Jurkat, Clone E6-1 (cell line): Measurements from ENCODE around the gene CSNK1G2.

Source experiments
- DNase-seq: peaks from one replicate; pipeline ENCODE4 v3.0.0-alpha.2; 2011; ENCODE audit warnings: low read depth, low spot score
- H3K4me3 ChIP-seq: 2 replicates; pipeline ENCODE4 v1.5.1; 2011; ENCODE audit warnings: mild to moderate bottlenecking, low read length, control low read depth, moderate library complexity

CSNK1G2 gene

GRCh38 chr19:1957562-1958248 is 16.7 kb downstream of the CSNK1G2 start:
- DNase-seq: no peak
- no peak overlapping the region for H3K4me3 ChIP-seq

- no peak overlapping the region for H3K4me3 ChIP-seq
- no peak for DNase-seq
Observed at GRCh38 chr19:1959928-1960589, 19.1 kb downstream of the CSNK1G2 start.

GRCh38 chr19:1961000-1961883 is 20.3 kb downstream of the CSNK1G2 start:
- no peak overlapping the region for H3K4me3 ChIP-seq
- no peak for DNase-seq

GRCh38 chr19:1962674-1963073 is 21.7 kb downstream of the CSNK1G2 start:
- DNase-seq: no peak
- H3K4me3 ChIP-seq: no peak overlapping the region

DNA sequence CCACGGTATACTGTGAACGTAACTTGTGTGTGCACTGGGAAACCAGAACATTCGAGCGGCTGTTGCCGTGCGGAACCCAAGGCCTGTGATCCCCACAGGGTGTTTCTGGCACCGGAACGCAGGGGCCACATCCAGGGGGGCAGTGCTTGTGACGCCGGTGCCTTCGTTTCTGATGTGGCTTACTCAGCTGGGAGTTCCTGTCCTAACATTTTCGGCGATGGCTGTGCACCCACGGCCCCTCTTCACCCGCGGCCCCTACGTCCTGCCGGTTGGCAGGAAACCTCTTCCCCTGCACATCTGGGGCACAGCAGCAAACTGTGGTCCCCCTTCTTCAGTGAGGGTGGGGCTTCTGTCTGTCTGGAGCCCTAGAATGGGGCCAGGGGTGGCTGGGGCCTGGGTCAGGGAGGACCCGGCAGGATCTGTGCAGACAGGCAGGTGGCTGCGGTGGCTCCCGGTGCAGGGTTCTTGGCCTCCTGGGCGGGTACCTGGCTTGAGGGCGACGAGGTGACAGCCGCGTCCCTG is 26.2 kb downstream of the CSNK1G2 start:
- peak overlapping the region; percentile 13 for H3K4me3 ChIP-seq
- peak; percentile 59 for DNase-seq

DNA sequence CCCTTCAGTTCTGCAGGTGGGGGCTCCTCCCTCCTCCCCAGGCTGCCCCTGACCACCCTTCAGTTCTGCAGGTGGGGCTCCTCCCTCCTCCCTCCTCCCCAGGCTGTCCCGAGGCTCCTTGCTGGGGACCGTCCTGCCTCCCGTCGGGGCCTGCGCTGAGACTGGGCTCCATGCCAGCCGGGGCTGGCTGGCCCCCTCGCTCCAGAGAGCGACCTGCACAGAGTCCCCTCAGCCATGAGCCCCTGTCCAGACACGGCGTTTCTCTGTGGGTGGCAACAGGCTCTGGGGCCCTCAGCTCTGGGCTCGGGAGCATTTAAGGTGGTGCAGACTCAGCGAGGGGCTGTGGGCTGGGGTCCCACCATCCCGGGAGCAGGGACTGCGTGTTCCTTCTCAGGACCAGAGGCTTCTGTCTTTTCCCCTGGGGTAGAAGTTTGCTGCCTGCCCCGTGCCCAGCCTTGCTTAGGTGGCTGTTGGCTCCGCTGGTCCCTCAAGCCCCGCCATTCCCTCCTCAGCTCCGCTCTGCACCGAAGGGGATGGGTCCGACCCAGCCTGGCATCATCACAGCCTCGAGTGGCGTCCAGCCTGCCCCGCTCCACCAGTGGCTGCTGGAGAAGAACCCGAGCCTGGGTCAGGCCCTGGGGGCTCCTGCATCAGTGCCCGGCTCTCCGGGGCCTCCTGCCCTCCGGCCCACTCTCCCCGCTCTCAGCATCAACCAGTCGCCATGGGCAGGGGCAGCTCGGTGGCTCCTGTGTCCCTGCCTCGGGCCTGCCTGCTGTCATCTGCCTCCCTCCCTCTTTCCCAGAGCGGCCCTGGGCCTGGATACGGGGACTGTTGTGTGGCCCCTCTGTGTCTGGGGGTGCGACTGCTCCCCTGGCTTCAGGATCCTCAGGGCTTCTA is 27.6 kb downstream of the CSNK1G2 start:
- H3K4me3 ChIP-seq: no peak overlapping the region
- no peak for DNase-seq

GRCh38 chr19:1969176-1970002 is 28.4 kb downstream of the CSNK1G2 start:
- H3K4me3 ChIP-seq: no peak overlapping the region
- DNase-seq: no peak

DNA sequence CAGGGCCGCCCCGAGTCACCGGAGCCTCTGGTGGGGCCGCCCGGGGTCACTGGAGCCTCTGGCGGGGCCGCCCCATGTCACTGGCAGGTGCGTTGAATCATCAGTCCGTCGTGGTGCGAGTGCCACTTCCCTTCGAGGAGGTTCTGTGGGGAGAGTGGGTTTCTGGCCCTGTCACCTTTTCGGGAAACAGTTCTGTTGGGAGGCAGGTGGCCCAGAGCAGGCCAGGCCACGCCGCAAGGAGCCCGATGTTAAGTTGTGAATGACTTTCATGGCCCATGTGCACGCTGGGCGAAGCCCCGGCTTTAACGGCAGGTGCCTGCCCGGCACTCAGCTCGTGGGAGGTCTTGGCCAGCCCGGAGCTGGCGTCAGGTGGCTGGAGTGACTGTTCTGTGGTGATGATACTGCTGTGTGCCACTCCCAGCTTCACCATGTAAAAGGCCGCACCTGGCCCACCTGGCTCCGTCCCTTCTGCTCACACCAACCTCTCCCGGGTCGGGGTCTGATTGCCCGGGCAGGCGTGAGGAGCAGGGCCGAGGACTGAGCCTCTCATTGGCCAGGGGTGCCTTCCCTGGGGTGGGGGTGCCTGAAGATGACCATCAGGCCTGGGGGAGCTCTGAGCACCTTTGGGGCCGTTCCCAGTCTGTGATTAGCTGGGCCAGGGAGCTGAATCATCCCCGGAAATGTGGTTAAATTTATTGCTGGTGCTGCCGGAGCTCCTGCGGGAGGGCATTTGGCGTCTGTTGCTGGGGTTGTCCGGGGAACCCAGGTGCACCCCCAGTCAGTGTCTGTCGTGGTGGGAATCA is 29.2 kb downstream of the CSNK1G2 start:
- no peak for DNase-seq
- no peak overlapping the region for H3K4me3 ChIP-seq

DNA sequence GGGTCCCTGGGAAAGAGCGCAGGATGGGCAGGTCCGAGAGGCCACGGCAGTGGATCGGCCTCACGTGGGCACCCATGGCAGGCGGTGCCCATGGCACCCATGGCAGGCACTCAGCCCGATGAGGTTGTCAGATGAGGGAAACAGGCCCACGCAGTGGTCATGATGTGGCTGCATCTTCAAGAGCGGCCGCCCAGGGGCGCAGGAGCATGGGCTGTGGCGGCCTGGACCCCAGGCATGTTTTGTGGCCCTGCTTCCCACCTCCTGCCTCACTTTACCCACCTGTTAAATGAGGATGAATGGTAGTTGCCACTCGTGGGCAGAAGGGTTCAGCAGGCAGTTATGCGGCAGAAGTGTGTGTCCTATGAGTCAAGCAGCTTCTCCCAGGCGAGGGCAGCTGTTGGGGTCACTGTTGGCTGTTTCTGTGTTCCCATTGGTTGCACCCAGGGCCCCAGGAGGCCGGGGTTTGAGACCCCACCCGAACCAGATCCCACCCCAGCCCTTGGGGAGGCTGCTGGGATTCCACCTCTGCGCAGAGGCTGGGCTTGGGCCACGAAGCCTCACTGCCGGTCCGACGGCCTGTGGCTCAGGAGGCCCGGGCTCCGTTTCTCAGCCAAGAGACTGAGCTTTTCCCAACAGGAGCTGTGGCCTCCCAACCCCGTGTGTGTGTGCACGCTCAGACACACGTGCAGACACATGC is 30.0 kb downstream of the CSNK1G2 start:
- H3K4me3 ChIP-seq: no peak overlapping the region
- DNase-seq: no peak

GRCh38 chr19:1974381-1975161 is 33.6 kb downstream of the CSNK1G2 start:
- no peak overlapping the region for H3K4me3 ChIP-seq
- DNase-seq: no peak

GRCh38 chr19:1975162-1975480 is 34.1 kb downstream of the CSNK1G2 start:
- DNase-seq: no peak
- no peak overlapping the region for H3K4me3 ChIP-seq

- H3K4me3 ChIP-seq: no peak overlapping the region
- no peak for DNase-seq
Observed at GRCh38 chr19:1977120-1977519, 36.1 kb downstream of the CSNK1G2 start.

DNA sequence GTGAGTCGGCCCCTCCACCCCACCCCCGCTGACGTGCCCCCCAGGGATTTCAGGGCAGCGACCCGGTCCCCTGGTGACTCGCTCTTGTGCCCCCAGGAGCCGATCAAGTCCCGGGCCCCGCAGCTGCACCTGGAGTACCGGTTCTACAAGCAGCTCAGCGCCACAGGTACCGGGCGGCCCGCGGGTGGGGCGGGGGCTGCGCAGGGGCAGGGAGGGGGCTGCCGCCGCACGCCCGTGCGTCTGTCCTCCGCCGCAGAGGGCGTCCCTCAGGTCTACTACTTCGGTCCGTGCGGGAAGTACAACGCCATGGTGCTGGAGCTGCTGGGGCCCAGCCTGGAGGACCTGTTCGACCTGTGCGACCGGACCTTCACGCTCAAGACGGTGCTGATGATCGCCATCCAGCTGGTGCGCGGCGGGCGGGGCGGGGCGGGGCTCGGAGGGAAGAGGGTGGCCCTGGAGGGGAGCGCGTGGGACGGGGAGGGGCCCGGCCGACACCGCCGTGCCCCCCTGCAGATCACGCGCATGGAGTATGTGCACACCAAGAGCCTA is 37.4 kb downstream of the CSNK1G2 start:
- DNase-seq: no peak
- H3K4me3 ChIP-seq: no peak overlapping the region

DNA sequence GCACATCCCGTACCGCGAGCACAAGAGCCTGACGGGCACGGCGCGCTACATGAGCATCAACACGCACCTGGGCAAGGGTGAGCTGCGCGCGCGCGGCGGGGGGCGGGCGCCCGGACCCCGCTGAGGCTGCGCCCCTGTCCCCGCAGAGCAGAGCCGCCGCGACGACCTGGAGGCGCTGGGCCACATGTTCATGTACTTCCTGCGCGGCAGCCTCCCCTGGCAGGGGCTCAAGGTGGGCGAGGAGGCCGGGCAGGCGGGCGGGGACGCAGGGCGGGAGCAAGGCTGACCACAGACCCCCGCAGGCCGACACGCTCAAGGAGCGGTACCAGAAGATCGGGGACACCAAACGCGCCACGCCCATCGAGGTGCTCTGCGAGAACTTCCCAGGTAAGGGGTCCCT is 38.0 kb downstream of the CSNK1G2 start:
- H3K4me3 ChIP-seq: no peak overlapping the region
- no peak for DNase-seq

DNA sequence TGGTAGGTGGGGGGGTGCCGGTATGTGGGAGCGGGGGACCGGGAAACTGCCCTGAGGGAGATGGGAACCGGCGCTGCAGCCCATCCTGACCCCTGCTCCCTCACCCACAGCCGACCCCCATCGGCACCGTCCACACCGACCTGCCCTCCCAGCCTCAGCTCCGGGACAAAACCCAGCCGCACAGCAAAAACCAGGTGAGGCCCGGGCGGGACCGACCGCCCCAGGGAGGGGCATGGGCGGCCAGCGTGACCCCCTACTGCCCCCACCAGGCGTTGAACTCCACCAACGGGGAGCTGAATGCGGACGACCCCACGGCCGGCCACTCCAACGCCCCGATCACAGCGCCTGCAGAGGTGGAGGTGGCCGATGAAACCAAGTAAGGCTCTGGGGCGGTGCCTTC is 38.7 kb downstream of the CSNK1G2 start:
- no peak for DNase-seq
- H3K4me3 ChIP-seq: no peak overlapping the region
